Psoas muscle (tissue), 8 donors: ENCODE measurements around the gene VASH1. TPM values are rescaled to one million over a fixed set of nuclear protein-coding genes. Genes with fewer than 3 reads are reported as not detected.

Experiments used
- ATAC-seq, 4 donors: fragments of 200-7000 bp; cut with Tn5 transposase; one replicate each; pipeline ENCODE4 v1.9.1; 2020; ENCODE audit warnings: moderate library complexity in 3 of 4, mild to moderate bottlenecking in 2 of 4
- DNase-seq, 2 donors: peaks; one replicate each; pipeline ENCODE4 v3.0.0-alpha.2; 2020
- H3K27ac ChIP-seq: fragments of 200-600 bp; one replicate; pipeline ENCODE4 v1.8.0; 2022
- H3K27me3 ChIP-seq, 3 donors: fragments of 200-600 bp in 1 of 3; one replicate each; pipeline versions ENCODE4 v1.6.1 to v1.8.0; 2013 to 2022; ENCODE audit warnings: low read length in 2 of 3, mild to moderate bottlenecking in 2 of 3, moderate library complexity in 1 of 3; ENCODE audit not compliant: insufficient read depth in 3 of 3
- H3K36me3 ChIP-seq, 2 donors: fragments of 200-600 bp in 1 of 2; one replicate each; pipeline versions ENCODE4 v1.6.1 to v1.8.0; 2013 to 2022; ENCODE audit warnings: low read depth in 1 of 2, mild to moderate bottlenecking in 1 of 2, moderate library complexity in 1 of 2; ENCODE audit not compliant: insufficient read depth in 1 of 2
- H3K4me1 ChIP-seq: fragments of 200-600 bp; one replicate; pipeline ENCODE4 v1.8.0; 2022
- H3K4me3 ChIP-seq: fragments of 200-600 bp; one replicate; pipeline ENCODE4 v1.8.0; 2022; ENCODE audit warnings: mild to moderate bottlenecking
- H3K9me3 ChIP-seq: fragments of 200-600 bp; one replicate; pipeline ENCODE4 v1.8.0; 2022
- CTCF ChIP-seq: fragments of 200-600 bp; IDR thresholded peaks from one replicate; pipeline ENCODE4 v1.8.0; 2022; ENCODE audit warnings: antibody characterized with exemption
- WGBS, 3 donors: extraction: QIAGEN DNeasy Blood & Tissue Kit; methylation state at CpG; one replicate each; pipeline versions ENCODE4 v1.1.6 to v1.1.7; 2013; 5-methylcytosine and 5-hydroxymethylcytosine counted together
- intact Hi-C, 2 donors: fragments of 100-400 bp; cut with DNase I; formaldehyde crosslinking; loops; one replicate each; pipeline versions ENCODE4 v1.11.0 to v1.14.2; 2022
- polyA plus RNA-seq, 3 donors: library from polyadenylated mRNA; stranded (reverse); fragments of 200-250 nt; gene quantifications; one replicate each; pipeline ENCODE4 v1.2.3, GENCODE V29; 2013
- total RNA-seq, 4 donors: library from RNA; stranded (reverse); fragmentation: NEBNext Ultra II Directional in 2 of 4; extraction: Animal tissue kit (Norgen Biotek cat#: 25700) in 2 of 4; gene quantifications; one replicate each; pipeline versions ENCODE4 v1.2.1 to v1.2.4, GENCODE V29; 2021 to 2023
- donor health status: healthy with polysubstance abuse.
- donor health status: DM: no; HTN: no; CAD: no; lungs with moderate emphysema.
- donor health status: Bipolar disorder and iron deficiency.
- donor health status: healthy.
- donor health status: DM: yes; HTN: yes; CAD: no.
- donor health status: DM: no; HTN: no; CAD: no.
- donor health status: DM: no; HTN: no; CAD: no.
- donor health status: DM: yes; HTN: yes; CAD: no.

The VASH1 gene
- total and polyA plus RNA-seq, 7 donors, result 1.7 to 8.2 (median 4.0) TPM

GRCh38 chr14:76782115-76782884 is 21.0 kb downstream of the VASH1 start:
- Histone ChIP-seq H3K9me3 (no peaks in the 10 kb centered on the region), H3K27ac (peak overlapping the region; percentile 23), H3K36me3 (peaks cover 0 to 47% of the 10 kb centered on the region in 2 donors), H3K4me1 (peaks cover 12% of the 10 kb centered on the region), H3K27me3 (no peaks in the 10 kb centered on the region), H3K4me3 (no peak overlapping the region)
- ATAC-seq (peak in 1 of 4 donors; percentile 17), DNase-seq (no peak)
- TF ChIP-seq CTCF, result no peak
- 69 to 73% (median 71%) methylated on average over 10 of the region's 10 CpGs for WGBS, 3 donors
- intact Hi-C loops, result loop anchor here in 1 of 2 donors (5.0 kb wide), 1 partner anchor 70 kb away; no protein-coding TSS in a partner anchor

- no peak for DNase-seq
- peaks cover 12% of the 10 kb centered on the region for H3K4me1 ChIP-seq
Measured at GRCh38 chr14:76782885-76783566, 21.8 kb downstream of the VASH1 start.

GRCh38 chr14:76784266-76784874 is 23.1 kb downstream of the VASH1 start:
- no peaks in the 10 kb centered on the region for H3K27me3 ChIP-seq
- DNase-seq (no peak), ATAC-seq (peak in 1 of 4 donors; percentile 6)
- no peak overlapping the region for H3K27ac ChIP-seq
- H3K4me1 ChIP-seq, result peaks cover 12% of the 10 kb centered on the region
- no peak overlapping the region for H3K4me3 ChIP-seq
- intact Hi-C loops, result loop anchor here (2.0 to 5.0 kb wide), 2 partner anchors 72 to 74 kb away; no protein-coding TSS in a partner anchor
- H3K36me3 ChIP-seq, result peaks cover 0 to 68% of the 10 kb centered on the region in 2 donors
- H3K9me3 ChIP-seq, result no peaks in the 10 kb centered on the region
- TF ChIP-seq CTCF, result no peak
- WGBS, 3 donors, result 45 to 67% (median 47%) methylated on average over 6 of the region's 6 CpGs

More at GRCh38 chr14:76782885-76783566, 21.8 kb downstream of the VASH1 start:
- Histone ChIP-seq H3K27ac (peak overlapping the region; percentile 23), H3K36me3 (peaks cover 0 to 54% of the 10 kb centered on the region in 2 donors), H3K9me3 (no peaks in the 10 kb centered on the region), H3K27me3 (no peaks in the 10 kb centered on the region), H3K4me3 (no peak overlapping the region)
- no peak for ATAC-seq
- no peak for TF ChIP-seq CTCF
- 54 to 59% (median 58%) methylated on average over 9 of the region's 9 CpGs for WGBS, 3 donors
- intact Hi-C loops, result loop anchor here in 1 of 2 donors (5.0 kb wide), 1 partner anchor 71 kb away; no protein-coding TSS in a partner anchor

GRCh38 chr14:76784881-76785280 is 23.6 kb downstream of the VASH1 start:
- Histone ChIP-seq H3K36me3 (peaks cover 0 to 73% of the 10 kb centered on the region in 2 donors), H3K4me1 (peaks cover 12% of the 10 kb centered on the region), H3K27me3 (no peaks in the 10 kb centered on the region), H3K4me3 (no peak overlapping the region), H3K27ac (no peak overlapping the region), H3K9me3 (no peaks in the 10 kb centered on the region)
- peak; percentile 84 to 95 (median 92) for ATAC-seq
- DNase-seq, result peak; percentile 76 to 85
- WGBS, 3 donors, result 24 to 34% (median 31%) methylated on average over 2 of the region's 2 CpGs
- TF ChIP-seq CTCF, result peak; percentile 74
- intact Hi-C loops, result loop anchor here (2.0 to 5.0 kb wide), 2 partner anchors 73 to 74 kb away; no protein-coding TSS in a partner anchor
